ENCODE data around the gene RPL15. TPM values are rescaled to one million over a fixed set of nuclear protein-coding genes. Genes with fewer than 3 reads are reported as not detected.

Gene RPL15
- total and polyA plus RNA-seq, 2 donors (not counting 1 experiment from before 2014, with no cell fraction given), result 2,177 to 5,195 TPM

GRCh38 chr3:23904545-23904944 is 12.4 kb upstream of the RPL15 start:
- no peaks in the 10 kb centered on the region for H3K9me3 Mint-ChIP-seq (ENCODE audit: insufficient read depth)
- H3K27ac Mint-ChIP-seq, result no peak overlapping the region
- no peaks in the 10 kb centered on the region for H3K27me3 ChIP-seq (replicated peaks in 1 of 4; ENCODE audit: control extremely low read depth in 1 of 4, control insufficient read depth in 3 of 4, insufficient read depth in 4 of 4, low read length in 3 of 4)
- H4K20me1 ChIP-seq (ENCODE audit: control insufficient read depth, insufficient read depth, low read length, poor library complexity, severe bottlenecking), result no peaks in the 10 kb centered on the region
- CTCF ChIA-PET, result no interaction called here
- no peaks in the 10 kb centered on the region for H3K4me1 Mint-ChIP-seq
- no peaks in the 10 kb centered on the region for H3K27me3 Mint-ChIP-seq
- H3K4me3 ChIP-seq (ENCODE audit: control extremely low read depth in 1 of 5, extremely low read depth in 1 of 5, insufficient read depth in 1 of 5, low read depth in 2 of 5, low read length in 4 of 5), result no peak overlapping the region
- intact Hi-C loops (cut with micrococcal nuclease), result no loop called here
- H3K4me2 ChIP-seq (replicated peaks; ENCODE audit: low read depth, low read length, poor library complexity, severe bottlenecking), result no peak overlapping the region
- no peaks in the 10 kb centered on the region for H3K79me2 ChIP-seq (ENCODE audit: control insufficient read depth, insufficient read depth, low read length)
- H3K4me3 Mint-ChIP-seq, result no peak overlapping the region
- peaks cover 0 to 5% (median 0%) of the 10 kb centered on the region in 3 donors for H3K9me3 ChIP-seq (ENCODE audit: control extremely low read depth in 1 of 3, control insufficient read depth in 2 of 3, insufficient read depth in 1 of 3, low read length in 2 of 3)
- no peak overlapping the region for H2AFZ ChIP-seq (ENCODE audit: insufficient read depth, low read depth, low read length, poor library complexity, severe bottlenecking)
- H3K9ac ChIP-seq (ENCODE audit: low read length), result no peak overlapping the region
- TF ChIP-seq EZH2 (IDR thresholded peaks at IDR 0.05; ENCODE audit: borderline replicate concordance, insufficient read depth, low read depth, low read length, poor library complexity, severe bottlenecking) (no peak), CTCF (IDR thresholded peaks at IDR 0.05) (no peak)
- POLR2A ChIA-PET, result no interaction called here
- DNase-seq (no peak), ATAC-seq (ENCODE audit: low read depth) (no peak)
- H3K27ac ChIP-seq (ENCODE audit: low read length in 2 of 2), result no peak overlapping the region
- H3K36me3 ChIP-seq (replicated peaks in 1 of 2; ENCODE audit: control extremely low read depth in 1 of 2, control insufficient read depth in 1 of 2, extremely low read depth in 1 of 2, insufficient read depth in 2 of 2, low read length in 1 of 2), result peaks cover 0 to 6% of the 10 kb centered on the region in 2 experiments
- H3K4me1 ChIP-seq (ENCODE audit: control insufficient read depth in 2 of 2, insufficient read depth in 2 of 2, low read length in 2 of 2), result no peaks in the 10 kb centered on the region

GRCh38 chr3:23909341-23909740 is 7.6 kb upstream of the RPL15 start:
- H3K27ac Mint-ChIP-seq, result no peak overlapping the region
- Histone ChIP-seq H3K27me3 (replicated peaks in 1 of 4; ENCODE audit: control extremely low read depth in 1 of 4, control insufficient read depth in 3 of 4, insufficient read depth in 4 of 4, low read length in 3 of 4) (no peaks in the 10 kb centered on the region), H3K9ac (ENCODE audit: low read length) (no peak overlapping the region), H3K9me3 (ENCODE audit: control extremely low read depth in 1 of 3, control insufficient read depth in 2 of 3, insufficient read depth in 1 of 3, low read length in 2 of 3) (no peaks in the 10 kb centered on the region), H3K36me3 (replicated peaks in 1 of 2; ENCODE audit: control extremely low read depth in 1 of 2, control insufficient read depth in 1 of 2, extremely low read depth in 1 of 2, insufficient read depth in 2 of 2, low read length in 1 of 2) (peaks cover 0 to 9% of the 10 kb centered on the region in 2 experiments), H2AFZ (ENCODE audit: insufficient read depth, low read depth, low read length, poor library complexity, severe bottlenecking) (no peak overlapping the region), H3K4me2 (replicated peaks; ENCODE audit: low read depth, low read length, poor library complexity, severe bottlenecking) (no peak overlapping the region), H4K20me1 (ENCODE audit: control insufficient read depth, insufficient read depth, low read length, poor library complexity, severe bottlenecking) (no peaks in the 10 kb centered on the region), H3K27ac (ENCODE audit: low read length in 2 of 2) (no peak overlapping the region), H3K4me1 (ENCODE audit: control insufficient read depth in 2 of 2, insufficient read depth in 2 of 2, low read length in 2 of 2) (no peaks in the 10 kb centered on the region), H3K79me2 (ENCODE audit: control insufficient read depth, insufficient read depth, low read length) (peaks cover 6% of the 10 kb centered on the region), H3K4me3 (ENCODE audit: control extremely low read depth in 1 of 5, extremely low read depth in 1 of 5, insufficient read depth in 1 of 5, low read depth in 2 of 5, low read length in 4 of 5) (no peak overlapping the region)
- H3K27me3 Mint-ChIP-seq, result no peaks in the 10 kb centered on the region
- no peaks in the 10 kb centered on the region for H3K9me3 Mint-ChIP-seq (ENCODE audit: insufficient read depth)
- no peak for TF ChIP-seq EZH2 (IDR thresholded peaks at IDR 0.05; ENCODE audit: borderline replicate concordance, insufficient read depth, low read depth, low read length, poor library complexity, severe bottlenecking)
- no peak for TF ChIP-seq CTCF (IDR thresholded peaks at IDR 0.05)
- intact Hi-C loops (cut with micrococcal nuclease), result no loop called here
- ChIA-PET CTCF (no interaction called here), POLR2A (no interaction called here)
- DNase-seq (no peak), ATAC-seq (ENCODE audit: low read depth) (no peak)
- H3K4me3 Mint-ChIP-seq, result no peak overlapping the region
- H3K4me1 Mint-ChIP-seq, result peaks cover 4% of the 10 kb centered on the region
- 96% methylated on average over 4 of the region's 7 CpGs for WGBS (ENCODE audit: insufficient coverage)
